Measurements from ENCODE around the gene KANSL1. TPM values are rescaled to one million over a fixed set of nuclear protein-coding genes. Genes with fewer than 3 reads are reported as not detected.

Gene KANSL1
- total RNA-seq, 2 donors from 2014 or later, result 60.0 to 72.3 TPM

- Histone ChIP-seq H3K4me1 (no peaks in the 10 kb centered on the region), H3K9me3 (no peaks in the 10 kb centered on the region), H3K36me3 (no peaks in the 10 kb centered on the region), H3K27me3 (no peaks in the 10 kb centered on the region), H3K4me3 (no peak overlapping the region), H3K27ac (no peak overlapping the region), H3K9ac (ENCODE audit: low read depth in 2 of 2, low read length in 2 of 2) (no peak overlapping the region)
- intact Hi-C loops (cut with DNase I), result no loop called here
- no peak for TF ChIP-seq CTCF (IDR thresholded peaks at IDR 0.05)
- DNase-seq, result no peak
Measured at GRCh38 chr17:45992175-45992574, 201.1 kb downstream of the KANSL1 start.

- H3K4me3 ChIP-seq, result no peak overlapping the region
- H3K4me1 ChIP-seq, result no peaks in the 10 kb centered on the region
- no peak for DNase-seq
- H3K27ac ChIP-seq, result no peak overlapping the region
- H3K36me3 ChIP-seq, result no peaks in the 10 kb centered on the region
- H3K9me3 ChIP-seq, result no peaks in the 10 kb centered on the region
- no peak overlapping the region for H3K9ac ChIP-seq (ENCODE audit: low read depth in 2 of 2, low read length in 2 of 2)
- no peaks in the 10 kb centered on the region for H3K27me3 ChIP-seq
- no peak for TF ChIP-seq CTCF (IDR thresholded peaks at IDR 0.05)
- intact Hi-C loops (cut with DNase I), result no loop called here
Measured at GRCh38 chr17:45991341-45991740, 201.9 kb downstream of the KANSL1 start.

GRCh38 chr17:45990886-45991285, 202.3 kb downstream of the KANSL1 start:
- Histone ChIP-seq H3K36me3 (no peaks in the 10 kb centered on the region), H3K9me3 (no peaks in the 10 kb centered on the region), H3K27me3 (no peaks in the 10 kb centered on the region), H3K27ac (no peak overlapping the region), H3K4me3 (no peak overlapping the region), H3K4me1 (no peaks in the 10 kb centered on the region), H3K9ac (ENCODE audit: low read depth in 2 of 2, low read length in 2 of 2) (no peak overlapping the region)
- TF ChIP-seq CTCF (IDR thresholded peaks at IDR 0.05), result no peak
- intact Hi-C loops (cut with DNase I), result no loop called here
- no peak for DNase-seq

GRCh38 chr17:45989759-45990158, 203.5 kb downstream of the KANSL1 start:
- H3K36me3 ChIP-seq, result no peaks in the 10 kb centered on the region
- no peak for TF ChIP-seq CTCF (IDR thresholded peaks at IDR 0.05)
- no peak overlapping the region for H3K4me3 ChIP-seq
- intact Hi-C loops (cut with DNase I), result no loop called here
- H3K9ac ChIP-seq (ENCODE audit: low read depth in 2 of 2, low read length in 2 of 2), result no peak overlapping the region
- no peak for DNase-seq
- H3K27me3 ChIP-seq, result no peaks in the 10 kb centered on the region
- H3K9me3 ChIP-seq, result no peaks in the 10 kb centered on the region
- no peaks in the 10 kb centered on the region for H3K4me1 ChIP-seq
- H3K27ac ChIP-seq, result no peak overlapping the region

GRCh38 chr17:45987706-45988105, 205.5 kb downstream of the KANSL1 start:
- H3K9ac ChIP-seq (ENCODE audit: low read depth in 2 of 2, low read length in 2 of 2), result no peak overlapping the region
- no peaks in the 10 kb centered on the region for H3K36me3 ChIP-seq

More at GRCh38 chr17:45987706-45988105, 205.5 kb downstream of the KANSL1 start:
- Histone ChIP-seq H3K9me3 (no peaks in the 10 kb centered on the region), H3K4me3 (no peak overlapping the region), H3K27me3 (no peaks in the 10 kb centered on the region), H3K27ac (no peak overlapping the region), H3K4me1 (no peaks in the 10 kb centered on the region)
- intact Hi-C loops (cut with DNase I), result no loop called here
- DNase-seq, result no peak
- no peak for TF ChIP-seq CTCF (IDR thresholded peaks at IDR 0.05)
